SK-N-SH treated with all-trans-retinoic acid at 6 μM for 48 hours (cell line): ENCODE data around the gene FAM117B.

Source experiments
- ATAC-seq: fragments of 200-7000 bp; cut with Tn5 transposase; 3 replicates; pipeline ENCODE4 v1.9.1; 2020; ENCODE audit warnings: mild to moderate bottlenecking, moderate library complexity
- BACH2 ChIP-seq: fragments of 250-450 bp; sonication (Bioruptor Pico); IDR thresholded peaks from 2 replicates; pipeline ENCODE4 v1.9.0; 2021; ENCODE audit warnings: mild to moderate bottlenecking, borderline replicate concordance
- CREB5 ChIP-seq: fragments of 250-450 bp; sonication (Bioruptor Pico); IDR thresholded peaks from 2 replicates; pipeline ENCODE4 v1.5.1; 2020; ENCODE audit warnings: low read depth, mild to moderate bottlenecking, moderate library complexity
- CSDC2 ChIP-seq: fragments of 250-450 bp; sonication (Bioruptor Pico); IDR thresholded peaks from 2 replicates; pipeline ENCODE4 v1.5.0; 2020; ENCODE audit warnings: mild to moderate bottlenecking, moderate library complexity
- CSRNP3 ChIP-seq: fragments of 250-450 bp; sonication (Bioruptor Pico); IDR thresholded peaks from 2 replicates; pipeline ENCODE4 v1.5.1; 2021; ENCODE audit warnings: mild to moderate bottlenecking, moderate library complexity
- ESRRG ChIP-seq: fragments of 250-450 bp; sonication (Bioruptor Pico); IDR thresholded peaks from 2 replicates; pipeline ENCODE4 v1.6.1; 2021; ENCODE audit warnings: mild to moderate bottlenecking
- OSR1 ChIP-seq: fragments of 250-450 bp; sonication (Bioruptor Pico); IDR thresholded peaks from 2 replicates; pipeline ENCODE4 v1.8.0; 2022; ENCODE audit warnings: moderate library complexity, mild to moderate bottlenecking, inconsistent platforms
- PATZ1 ChIP-seq: fragments of 250-450 bp; sonication (Bioruptor Pico); IDR thresholded peaks from 2 replicates; pipeline ENCODE4 v1.8.0; 2020; ENCODE audit warnings: mild to moderate bottlenecking, moderate library complexity, borderline replicate concordance
- POU6F1 ChIP-seq: fragments of 250-450 bp; sonication (Bioruptor Pico); IDR thresholded peaks from 2 replicates; pipeline ENCODE4 v1.8.0; 2021; ENCODE audit warnings: low read depth, mild to moderate bottlenecking, moderate library complexity, borderline replicate concordance
- RARB ChIP-seq: fragments of 250-450 bp; sonication (Bioruptor Pico); IDR thresholded peaks from 2 replicates; pipeline ENCODE4 v1.8.0; 2021; ENCODE audit warnings: mild to moderate bottlenecking, moderate library complexity
- TCF4 ChIP-seq: fragments of 250-450 bp; sonication (Bioruptor Pico); IDR thresholded peaks from 2 replicates; pipeline ENCODE4 v1.8.0; 2021; ENCODE audit warnings: mild to moderate bottlenecking, moderate library complexity, borderline replicate concordance
- TOX ChIP-seq: fragments of 250-450 bp; sonication (Bioruptor Pico); IDR thresholded peaks from 2 replicates; pipeline ENCODE4 v1.8.0; 2021; ENCODE audit warnings: mild to moderate bottlenecking, moderate library complexity, borderline replicate concordance
- TSHZ2 ChIP-seq: fragments of 250-450 bp; sonication (Bioruptor Pico); IDR thresholded peaks from 2 replicates; pipeline ENCODE4 v1.5.0; 2020; ENCODE audit warnings: mild to moderate bottlenecking, moderate library complexity
- ZC3H10 ChIP-seq: fragments of 250-450 bp; sonication (Bioruptor Pico); IDR thresholded peaks from 2 replicates; pipeline ENCODE4 v1.5.1; 2021; ENCODE audit warnings: mild to moderate bottlenecking, moderate library complexity
- ZFP3 ChIP-seq: fragments of 250-450 bp; sonication (Bioruptor Pico); IDR thresholded peaks from 2 replicates; pipeline ENCODE4 v1.5.0; 2020; ENCODE audit warnings: mild to moderate bottlenecking, moderate library complexity
- ZFP30 ChIP-seq: fragments of 450-650 bp; formaldehyde crosslinking; IDR thresholded peaks from 2 replicates; pipeline ENCODE4 v1.5.0; 2022; ENCODE audit warnings: mild to moderate bottlenecking, moderate library complexity
- ZNF565 ChIP-seq: fragments of 450-650 bp; formaldehyde crosslinking; conservative IDR thresholded peaks from 2 replicates; pipeline ENCODE4 v1.5.0; 2020; ENCODE audit warnings: low read depth, mild to moderate bottlenecking, moderate library complexity
- ZNF70 ChIP-seq: fragments of 450-650 bp; formaldehyde crosslinking; IDR thresholded peaks from 2 replicates; pipeline ENCODE4 v1.5.0; 2020; ENCODE audit warnings: mild to moderate bottlenecking, moderate library complexity
- ZNF8 ChIP-seq: fragments of 450-650 bp; formaldehyde crosslinking; IDR thresholded peaks from 2 replicates; pipeline ENCODE4 v1.5.0; 2020; ENCODE audit warnings: mild to moderate bottlenecking, moderate library complexity

FAM117B gene

GRCh38 chr2:202689898-202690297 lies 55.1 kb downstream of the FAM117B start:
- ATAC-seq: no peak
- no peak for TF ChIP-seq ZC3H10 (CRISPR knock-in tag)
- no peak for TF ChIP-seq ZNF8 (CRISPR knock-in tag)
- TF ChIP-seq TCF4 (CRISPR knock-in tag): no peak
- TF ChIP-seq BACH2: no peak
- no peak for TF ChIP-seq ZFP3 (CRISPR knock-in tag)
- TF ChIP-seq TOX (CRISPR knock-in tag): no peak
- TF ChIP-seq ZFP30 (CRISPR knock-in tag): no peak
- TF ChIP-seq CSRNP3 (CRISPR knock-in tag): no peak
- no peak for TF ChIP-seq CREB5 (CRISPR knock-in tag)
- TF ChIP-seq TSHZ2: no peak
- TF ChIP-seq ZNF70: no peak

- TF ChIP-seq OSR1 (CRISPR knock-in tag) (no peak), POU6F1 (CRISPR knock-in tag) (no peak), TOX (CRISPR knock-in tag) (no peak), ESRRG (CRISPR knock-in tag) (no peak), BACH2 (no peak), RARB (no peak), PATZ1 (no peak), CREB5 (CRISPR knock-in tag) (no peak), TCF4 (CRISPR knock-in tag) (no peak), ZNF70 (no peak), CSDC2 (no peak), ZNF565 (CRISPR knock-in tag) (no peak), CSRNP3 (CRISPR knock-in tag) (no peak)
- ATAC-seq: no peak
These were observed 55.6 kb downstream of the FAM117B start for GRCh38 chr2:202690321-202690900.
